OCI-LY3 (cell line): ENCODE measurements around the gene CDH4.

Source experiments
- H2AFZ ChIP-seq: fragments of 200-600, 300-600 bp; shearing (Covaris generic); 2 replicates; pipeline ENCODE4 v1.6.0; 2014; ENCODE audit warnings: antibody characterized with exemption, low read depth, low read length
- H3K27ac ChIP-seq: fragments of 200-600, 300-600 bp; sonication (generic); 2 replicates; pipeline ENCODE4 v1.5.1; 2014; ENCODE audit warnings: mild to moderate bottlenecking, low read length, moderate library complexity, mixed read lengths
- H3K27me3 ChIP-seq: fragments of 200-600, 300-600 bp; sonication (generic); 2 replicates; pipeline ENCODE4 v1.6.1; 2014; ENCODE audit warnings: low read depth, low read length, mixed read lengths
- H3K36me3 ChIP-seq: fragments of 200-600, 300-600 bp; sonication (generic); replicated peaks from 2 replicates; pipeline ENCODE3; 2014; ENCODE audit warnings: low read depth, low read length, mixed read lengths
- H3K4me1 ChIP-seq: fragments of 300-600, 200-600 bp; sonication (generic); 2 replicates; pipeline ENCODE4 v1.6.1; 2014; ENCODE audit warnings: low read length, mixed read lengths
- H3K4me2 ChIP-seq: fragments of 200-600, 300-600 bp; sonication (generic); 2 replicates; pipeline ENCODE4 v1.6.1; 2014; ENCODE audit warnings: low read length, mixed read lengths
- H3K4me3 ChIP-seq: fragments of 300-600, 200-600 bp; sonication (generic); 2 replicates; pipeline ENCODE4 v1.5.1; 2014; ENCODE audit warnings: antibody characterized with exemption, mild to moderate bottlenecking, low read length, moderate library complexity
- H3K79me2 ChIP-seq: fragments of 300-600, 200-600 bp; shearing (Covaris generic); 2 replicates; pipeline ENCODE4 v1.6.1; 2014; ENCODE audit warnings: mild to moderate bottlenecking, low read length, mixed read lengths
- H3K9ac ChIP-seq: fragments of 300-600, 200-600 bp; shearing (Covaris generic); 2 replicates; pipeline ENCODE4 v1.6.0; 2014; ENCODE audit warnings: mild to moderate bottlenecking, low read length, moderate library complexity
- H3K9me3 ChIP-seq: fragments of 200-600, 300-600 bp; shearing (Covaris generic); 2 replicates; pipeline ENCODE4 v1.6.1; 2014; ENCODE audit warnings: low read length, mixed read lengths; ENCODE audit not compliant: insufficient read depth
- H4K20me1 ChIP-seq: fragments of 200-600, 300-600 bp; sonication (generic); 2 replicates; pipeline ENCODE4 v1.6.1; 2016; ENCODE audit warnings: low read length, mixed read lengths; ENCODE audit not compliant: insufficient read depth
- CTCF ChIP-seq: fragments of 200-600, 300-600 bp; sonication (generic); IDR thresholded peaks from 2 replicates; pipeline ENCODE4 v1.5.1; 2014; ENCODE audit warnings: antibody characterized with exemption, low read length, low read depth
- EZH2phosphoT487 ChIP-seq: fragments of 200-600 bp; shearing (Covaris generic); IDR thresholded peaks from 2 replicates; pipeline ENCODE4 v1.6.1; 2018; ENCODE audit warnings: antibody characterized with exemption, mixed run types, low read depth

The CDH4 gene

GRCh38 chr20:61287583-61288275 is 35.7 kb downstream of the CDH4 start:
- no peaks in the 10 kb centered on the region for H3K27me3 ChIP-seq
- no peaks in the 10 kb centered on the region for H3K79me2 ChIP-seq
- H3K4me1 ChIP-seq, result no peaks in the 10 kb centered on the region
- no peak overlapping the region for H3K4me2 ChIP-seq
- H3K4me3 ChIP-seq, result no peak overlapping the region
- no peak for TF ChIP-seq CTCF
- TF ChIP-seq EZH2phosphoT487, result no peak
- H3K36me3 ChIP-seq, result no peaks in the 10 kb centered on the region
- H3K27ac ChIP-seq, result no peak overlapping the region
- H3K9ac ChIP-seq, result no peak overlapping the region
- peaks cover 3% of the 10 kb centered on the region; the same call in 1 of the 2 replicates for H3K9me3 ChIP-seq
- no peaks in the 10 kb centered on the region for H4K20me1 ChIP-seq
- no peak overlapping the region for H2AFZ ChIP-seq

- H3K27me3 ChIP-seq, result no peaks in the 10 kb centered on the region
- H3K9me3 ChIP-seq, result peaks cover 3% of the 10 kb centered on the region; the same call in 1 of the 2 replicates
- no peak for TF ChIP-seq EZH2phosphoT487
- no peak for TF ChIP-seq CTCF
- no peak overlapping the region for H2AFZ ChIP-seq
- H3K4me1 ChIP-seq, result no peaks in the 10 kb centered on the region
- H3K27ac ChIP-seq, result no peak overlapping the region
- no peak overlapping the region for H3K4me2 ChIP-seq
- H3K79me2 ChIP-seq, result no peaks in the 10 kb centered on the region
- H3K36me3 ChIP-seq, result no peaks in the 10 kb centered on the region
- H3K4me3 ChIP-seq, result no peak overlapping the region
- no peaks in the 10 kb centered on the region for H4K20me1 ChIP-seq
- H3K9ac ChIP-seq, result no peak overlapping the region
These were observed 36.3 kb downstream of the CDH4 start for GRCh38 chr20:61288331-61288784.

- Histone ChIP-seq H2AFZ (no peak overlapping the region), H3K79me2 (no peaks in the 10 kb centered on the region), H3K36me3 (no peaks in the 10 kb centered on the region), H3K4me2 (no peak overlapping the region), H4K20me1 (no peaks in the 10 kb centered on the region), H3K27me3 (no peaks in the 10 kb centered on the region), H3K9ac (no peak overlapping the region), H3K4me1 (no peaks in the 10 kb centered on the region), H3K4me3 (no peak overlapping the region), H3K9me3 (no peaks in the 10 kb centered on the region; the same call in 1 of the 2 replicates), H3K27ac (no peak overlapping the region)
- TF ChIP-seq CTCF, result no peak
- no peak for TF ChIP-seq EZH2phosphoT487
These were observed 37.1 kb downstream of the CDH4 start for GRCh38 chr20:61289166-61289565.

- H3K4me3 ChIP-seq, result no peak overlapping the region
- H3K27me3 ChIP-seq, result no peaks in the 10 kb centered on the region
- no peaks in the 10 kb centered on the region for H3K79me2 ChIP-seq
- H3K9ac ChIP-seq, result no peak overlapping the region
- TF ChIP-seq EZH2phosphoT487 (no peak), CTCF (no peak)
- H4K20me1 ChIP-seq, result no peaks in the 10 kb centered on the region
- H3K36me3 ChIP-seq, result no peaks in the 10 kb centered on the region
- H3K4me1 ChIP-seq, result no peaks in the 10 kb centered on the region
- H3K9me3 ChIP-seq, result no peaks in the 10 kb centered on the region; the same call in 1 of the 2 replicates
- H3K4me2 ChIP-seq, result no peak overlapping the region
- H3K27ac ChIP-seq, result no peak overlapping the region
- H2AFZ ChIP-seq, result no peak overlapping the region
These were observed 38.7 kb downstream of the CDH4 start for GRCh38 chr20:61290721-61291120.
